IMR-90 (cell line): ENCODE results near the gene HYI.

Experiments
- SMC3 ChIP-seq: fragments of 150-350 bp; IDR thresholded peaks from 2 replicates; pipeline ENCODE4 v1.6.1; 2016; ENCODE audit warnings: low read depth, mild to moderate bottlenecking, antibody characterized with exemption, low read length, moderate library complexity
- TF ChIP-seq, protein P1 (sequence below): conservative IDR thresholded peaks from 2 replicates; pipeline ENCODE4 v1.5.1; 2012; ENCODE audit warnings: mild to moderate bottlenecking, low read depth, low read length, improper control_type of control experiment
- TF ChIP-seq, protein P2 (sequence below): fragments of 150-350 bp; IDR thresholded peaks from 2 replicates; pipeline ENCODE4 v1.6.1; 2017; ENCODE audit warnings: mild to moderate bottlenecking, antibody characterized with exemption, low read length, low read depth

DNA sequence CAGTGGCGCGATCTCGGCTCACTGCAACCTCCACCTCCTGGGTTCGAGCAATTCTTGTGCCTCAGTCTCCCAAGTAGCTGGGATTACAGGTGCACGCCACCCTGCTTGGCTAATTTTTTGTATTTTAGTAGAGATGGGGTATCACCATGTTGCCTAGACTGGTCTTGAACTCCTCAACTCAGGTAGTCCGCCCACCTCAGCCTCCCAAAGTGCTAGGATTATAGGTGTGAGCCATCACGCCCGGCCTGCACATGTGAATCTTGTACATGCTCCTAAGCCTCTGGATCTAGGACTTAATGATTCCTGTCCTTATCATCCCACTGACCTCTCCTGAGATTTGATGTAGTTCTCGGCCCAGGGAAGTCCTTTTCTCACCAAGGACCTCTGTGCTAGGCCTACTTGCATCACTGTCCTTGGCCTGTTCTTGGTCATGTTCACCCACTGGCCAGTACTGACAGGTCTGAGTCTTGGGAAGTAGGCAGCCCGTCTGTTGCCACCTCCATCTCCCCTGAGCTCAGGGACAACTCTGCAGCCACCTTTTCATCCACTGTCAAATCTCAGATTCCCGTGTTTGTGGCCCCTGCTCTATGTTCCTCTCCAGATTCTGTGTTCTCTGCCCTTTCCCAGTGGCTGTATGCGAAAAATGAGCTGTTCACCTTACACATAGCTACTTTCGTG, 9.4 kb downstream of the HYI start:
- TF ChIP-seq, protein P1, sequence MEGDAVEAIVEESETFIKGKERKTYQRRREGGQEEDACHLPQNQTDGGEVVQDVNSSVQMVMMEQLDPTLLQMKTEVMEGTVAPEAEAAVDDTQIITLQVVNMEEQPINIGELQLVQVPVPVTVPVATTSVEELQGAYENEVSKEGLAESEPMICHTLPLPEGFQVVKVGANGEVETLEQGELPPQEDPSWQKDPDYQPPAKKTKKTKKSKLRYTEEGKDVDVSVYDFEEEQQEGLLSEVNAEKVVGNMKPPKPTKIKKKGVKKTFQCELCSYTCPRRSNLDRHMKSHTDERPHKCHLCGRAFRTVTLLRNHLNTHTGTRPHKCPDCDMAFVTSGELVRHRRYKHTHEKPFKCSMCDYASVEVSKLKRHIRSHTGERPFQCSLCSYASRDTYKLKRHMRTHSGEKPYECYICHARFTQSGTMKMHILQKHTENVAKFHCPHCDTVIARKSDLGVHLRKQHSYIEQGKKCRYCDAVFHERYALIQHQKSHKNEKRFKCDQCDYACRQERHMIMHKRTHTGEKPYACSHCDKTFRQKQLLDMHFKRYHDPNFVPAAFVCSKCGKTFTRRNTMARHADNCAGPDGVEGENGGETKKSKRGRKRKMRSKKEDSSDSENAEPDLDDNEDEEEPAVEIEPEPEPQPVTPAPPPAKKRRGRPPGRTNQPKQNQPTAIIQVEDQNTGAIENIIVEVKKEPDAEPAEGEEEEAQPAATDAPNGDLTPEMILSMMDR = no peak
- TF ChIP-seq SMC3 = no peak
- TF ChIP-seq, protein P2, sequence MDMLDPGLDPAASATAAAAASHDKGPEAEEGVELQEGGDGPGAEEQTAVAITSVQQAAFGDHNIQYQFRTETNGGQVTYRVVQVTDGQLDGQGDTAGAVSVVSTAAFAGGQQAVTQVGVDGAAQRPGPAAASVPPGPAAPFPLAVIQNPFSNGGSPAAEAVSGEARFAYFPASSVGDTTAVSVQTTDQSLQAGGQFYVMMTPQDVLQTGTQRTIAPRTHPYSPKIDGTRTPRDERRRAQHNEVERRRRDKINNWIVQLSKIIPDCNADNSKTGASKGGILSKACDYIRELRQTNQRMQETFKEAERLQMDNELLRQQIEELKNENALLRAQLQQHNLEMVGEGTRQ = no peak
